ENCODE data around the gene METRN. TPM values are rescaled to one million over a fixed set of nuclear protein-coding genes. Genes with fewer than 3 reads are reported as not detected.

METRN gene
- total and polyA plus RNA-seq, 10 donors: 7.2 to 31.9 (median 14.6) TPM

- peaks cover 0 to 61% (median 39%) of the 10 kb centered on the region in 7 donors for H3K27me3 ChIP-seq (replicated peaks in 1 of 7)
Measured at GRCh38 chr16:692356-693108, 22.4 kb upstream of the METRN start.

DNA sequence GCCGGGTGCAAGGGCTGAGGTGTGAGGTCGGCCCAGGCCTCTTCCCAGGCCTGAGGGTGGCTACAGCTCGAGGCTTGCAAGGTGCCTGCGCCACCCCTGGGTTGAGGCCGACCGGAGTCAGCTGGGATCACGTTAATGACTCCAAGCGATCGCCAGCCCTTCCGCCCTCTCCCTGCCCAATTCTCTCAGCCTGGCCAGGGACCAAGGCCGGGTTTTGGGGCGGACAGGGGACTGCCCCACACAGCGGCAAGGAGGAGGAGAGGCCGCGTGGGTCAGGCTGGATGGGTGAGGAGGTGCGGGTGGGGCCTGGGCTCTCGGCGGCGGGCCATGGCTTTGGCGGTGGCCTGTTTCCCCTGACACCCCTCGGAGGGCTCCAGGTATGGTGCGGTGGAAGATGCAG, 21.6 kb upstream of the METRN start:
- H3K27me3 ChIP-seq (replicated peaks in 1 of 7): peaks cover 0 to 69% (median 39%) of the 10 kb centered on the region in 7 donors
- no peak for DNase-seq
- peak overlapping the region in 1 of 8 donors; percentile 72 for H3K4me3 ChIP-seq
- H3K4me1 ChIP-seq: peaks cover 25 to 58% (median 49%) of the 10 kb centered on the region in 6 donors
- H3K27ac ChIP-seq: no peak overlapping the region
- H3K36me3 ChIP-seq: no peaks in the 10 kb centered on the region
- TF ChIP-seq POLR2A (IDR thresholded peaks at IDR 0.05) (no peak), POLR2AphosphoS5 (IDR thresholded peaks at IDR 0.05) (peak in 1 of 3 donors; percentile 19)
- TF ChIP-seq, protein P1, sequence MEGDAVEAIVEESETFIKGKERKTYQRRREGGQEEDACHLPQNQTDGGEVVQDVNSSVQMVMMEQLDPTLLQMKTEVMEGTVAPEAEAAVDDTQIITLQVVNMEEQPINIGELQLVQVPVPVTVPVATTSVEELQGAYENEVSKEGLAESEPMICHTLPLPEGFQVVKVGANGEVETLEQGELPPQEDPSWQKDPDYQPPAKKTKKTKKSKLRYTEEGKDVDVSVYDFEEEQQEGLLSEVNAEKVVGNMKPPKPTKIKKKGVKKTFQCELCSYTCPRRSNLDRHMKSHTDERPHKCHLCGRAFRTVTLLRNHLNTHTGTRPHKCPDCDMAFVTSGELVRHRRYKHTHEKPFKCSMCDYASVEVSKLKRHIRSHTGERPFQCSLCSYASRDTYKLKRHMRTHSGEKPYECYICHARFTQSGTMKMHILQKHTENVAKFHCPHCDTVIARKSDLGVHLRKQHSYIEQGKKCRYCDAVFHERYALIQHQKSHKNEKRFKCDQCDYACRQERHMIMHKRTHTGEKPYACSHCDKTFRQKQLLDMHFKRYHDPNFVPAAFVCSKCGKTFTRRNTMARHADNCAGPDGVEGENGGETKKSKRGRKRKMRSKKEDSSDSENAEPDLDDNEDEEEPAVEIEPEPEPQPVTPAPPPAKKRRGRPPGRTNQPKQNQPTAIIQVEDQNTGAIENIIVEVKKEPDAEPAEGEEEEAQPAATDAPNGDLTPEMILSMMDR (IDR thresholded peaks at IDR 0.05 in 8 of 11, conservative IDR thresholded peaks at IDR 0.05 in 3 of 11): no peak
- intact Hi-C loops (cut with DNase I; ENCODE audit: low total_unique reads): no loop called here
- WGBS, 5 donors: 43 to 67% (median 53%) methylated on average over 9 to 22 of the region's 22 CpGs
- no peaks in the 10 kb centered on the region for H3K9me3 ChIP-seq

More at GRCh38 chr16:692356-693108, 22.4 kb upstream of the METRN start:
- intact Hi-C loops (cut with DNase I; ENCODE audit: low total_unique reads): no loop called here
- no peak for DNase-seq
- WGBS, 5 donors: 70 to 77% (median 75%) methylated on average over 10 of the region's 10 CpGs
- Histone ChIP-seq H3K27ac (no peak overlapping the region), H3K4me3 (no peak overlapping the region), H3K4me1 (peaks cover 25 to 66% (median 54%) of the 10 kb centered on the region in 6 donors), H3K36me3 (peaks cover 0 to 7% (median 1%) of the 10 kb centered on the region in 6 donors), H3K9me3 (no peaks in the 10 kb centered on the region)
- TF ChIP-seq POLR2A (IDR thresholded peaks at IDR 0.05): no peak
- TF ChIP-seq, protein P1 (IDR thresholded peaks at IDR 0.05 in 8 of 11, conservative IDR thresholded peaks at IDR 0.05 in 3 of 11): no peak
- no peak for TF ChIP-seq POLR2AphosphoS5 (IDR thresholded peaks at IDR 0.05)

DNA sequence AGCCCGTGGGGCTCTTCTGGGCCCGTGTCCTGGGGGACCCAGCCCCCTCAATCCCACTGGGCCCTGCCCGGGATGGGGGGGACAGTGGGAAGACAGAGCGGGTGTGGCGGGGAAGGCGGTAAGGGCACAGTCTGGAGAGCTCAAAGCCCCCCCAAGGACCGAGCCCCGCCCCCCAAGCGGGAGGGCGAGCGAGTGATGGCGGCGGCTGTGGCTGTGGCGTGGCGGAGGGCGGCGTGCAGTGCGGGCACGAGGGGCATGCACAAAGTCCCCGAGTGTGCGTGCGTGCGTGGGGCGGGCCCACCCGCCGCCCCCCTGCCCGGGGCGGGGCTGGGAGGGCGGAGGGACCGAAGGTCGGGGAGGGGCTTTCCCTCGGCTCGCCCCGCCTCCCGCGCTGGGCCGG, 21.2 kb upstream of the METRN start:
- Histone ChIP-seq H3K27me3 (replicated peaks in 1 of 7) (peaks cover 0 to 73% (median 39%) of the 10 kb centered on the region in 7 donors), H3K9me3 (no peaks in the 10 kb centered on the region), H3K4me3 (peak overlapping the region in 4 of 8 donors; percentile 40 to 72 (median 46)), H3K4me1 (peaks cover 25 to 54% (median 45%) of the 10 kb centered on the region in 6 donors), H3K36me3 (no peaks in the 10 kb centered on the region), H3K27ac (peak overlapping the region in 1 of 8 donors; percentile 11)
- intact Hi-C loops (cut with DNase I; ENCODE audit: low total_unique reads): no loop called here
- TF ChIP-seq, protein P1 (IDR thresholded peaks at IDR 0.05 in 8 of 11, conservative IDR thresholded peaks at IDR 0.05 in 3 of 11): no peak
- TF ChIP-seq POLR2AphosphoS5 (IDR thresholded peaks at IDR 0.05): peak in 1 of 3 donors; percentile 1
- 3 to 24% (median 13%) methylated on average over 17 to 37 of the region's 37 CpGs; no CpG with 5 or more reads in 1 of the 5 donors for WGBS, 5 donors
- DNase-seq: no peak

- Histone ChIP-seq H3K4me1 (peaks cover 19 to 50% (median 39%) of the 10 kb centered on the region in 6 donors), H3K4me3 (peak overlapping the region; percentile 6 to 72 (median 46)), H3K27ac (peak overlapping the region in 2 of 8 donors; percentile 56 to 73), H3K9me3 (no peaks in the 10 kb centered on the region), H3K27me3 (replicated peaks in 1 of 7) (peaks cover 0 to 78% (median 43%) of the 10 kb centered on the region in 7 donors), H3K36me3 (no peaks in the 10 kb centered on the region)
- DNase-seq: no peak
- WGBS, 5 donors: 2 to 11% (median 4%) methylated on average over 11 to 64 of the region's 64 CpGs
- intact Hi-C loops (cut with DNase I; ENCODE audit: low total_unique reads): no loop called here
- TF ChIP-seq, protein P1 (IDR thresholded peaks at IDR 0.05 in 8 of 11, conservative IDR thresholded peaks at IDR 0.05 in 3 of 11): no peak
- TF ChIP-seq POLR2A (IDR thresholded peaks at IDR 0.05) (no peak), POLR2AphosphoS5 (IDR thresholded peaks at IDR 0.05) (no peak)
Measured at GRCh38 chr16:694187-694862, 20.6 kb upstream of the METRN start.

All from spleen (tissue), 11 donors.